GM12878 (cell line): ENCODE results near the gene SERPINI1.

Experiments used
- ZNF217 ChIP-seq: fragments of 450-650 bp; IDR thresholded peaks from 2 replicates; pipeline ENCODE4 v1.6.1; 2017; ENCODE audit warnings: antibody characterized with exemption, mild to moderate bottlenecking
- TF ChIP-seq, protein P1 (sequence below), 3 experiments: IDR thresholded peaks in 2 of 3; conservative IDR thresholded peaks in 1 of 3; 2 replicates each; pipeline ENCODE4 v1.5.1; 2011; ENCODE audit warnings: low read depth in 3 of 3, low read length in 3 of 3, mild to moderate bottlenecking in 3 of 3, control low read depth in 2 of 3, moderate library complexity in 2 of 3, inconsistent platforms in 1 of 3, mixed read lengths in 1 of 3; ENCODE audit not compliant: control insufficient read depth in 2 of 3, insufficient read depth in 1 of 3; ENCODE audit errors: extremely low read depth in 1 of 3

DNA sequence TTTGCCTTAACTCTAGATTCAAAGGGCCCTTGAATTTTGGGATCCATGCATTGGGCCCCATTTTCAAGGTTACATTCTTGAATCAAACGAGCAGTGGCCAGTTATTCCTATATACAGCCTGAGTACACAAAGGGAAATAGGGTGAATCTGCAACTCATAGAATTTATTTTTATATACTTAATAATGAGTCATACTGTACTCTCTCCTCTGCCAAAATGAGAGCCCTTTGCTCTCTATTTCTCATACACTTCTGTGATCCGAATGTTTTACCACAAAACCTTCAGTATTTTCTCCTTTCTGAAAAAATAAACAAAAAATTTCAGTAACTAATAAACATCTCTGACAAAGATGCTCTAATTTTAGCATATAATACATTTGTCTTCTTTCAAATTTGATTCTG is 116.7 kb downstream of the SERPINI1 start:
- no peak for TF ChIP-seq ZNF217
- TF ChIP-seq, protein P1, sequence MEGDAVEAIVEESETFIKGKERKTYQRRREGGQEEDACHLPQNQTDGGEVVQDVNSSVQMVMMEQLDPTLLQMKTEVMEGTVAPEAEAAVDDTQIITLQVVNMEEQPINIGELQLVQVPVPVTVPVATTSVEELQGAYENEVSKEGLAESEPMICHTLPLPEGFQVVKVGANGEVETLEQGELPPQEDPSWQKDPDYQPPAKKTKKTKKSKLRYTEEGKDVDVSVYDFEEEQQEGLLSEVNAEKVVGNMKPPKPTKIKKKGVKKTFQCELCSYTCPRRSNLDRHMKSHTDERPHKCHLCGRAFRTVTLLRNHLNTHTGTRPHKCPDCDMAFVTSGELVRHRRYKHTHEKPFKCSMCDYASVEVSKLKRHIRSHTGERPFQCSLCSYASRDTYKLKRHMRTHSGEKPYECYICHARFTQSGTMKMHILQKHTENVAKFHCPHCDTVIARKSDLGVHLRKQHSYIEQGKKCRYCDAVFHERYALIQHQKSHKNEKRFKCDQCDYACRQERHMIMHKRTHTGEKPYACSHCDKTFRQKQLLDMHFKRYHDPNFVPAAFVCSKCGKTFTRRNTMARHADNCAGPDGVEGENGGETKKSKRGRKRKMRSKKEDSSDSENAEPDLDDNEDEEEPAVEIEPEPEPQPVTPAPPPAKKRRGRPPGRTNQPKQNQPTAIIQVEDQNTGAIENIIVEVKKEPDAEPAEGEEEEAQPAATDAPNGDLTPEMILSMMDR (IDR thresholded peaks at IDR 0.05 in 2 of 3, conservative IDR thresholded peaks at IDR 0.05 in 1 of 3; ENCODE audit: control insufficient read depth in 2 of 3, extremely low read depth in 1 of 3, insufficient read depth in 1 of 3, low read depth in 3 of 3, low read length in 3 of 3) = no peak
